GM10266 (cell line): ENCODE measurements around the gene FBN1.

Source experiments
- DNase-seq: peaks from one replicate; pipeline ENCODE4 v3.0.0; 2012; ENCODE audit errors: extremely low spot score
- TF ChIP-seq, protein P1 (sequence below): IDR thresholded peaks from 2 replicates; pipeline ENCODE4 v1.5.1; 2012; ENCODE audit warnings: mild to moderate bottlenecking, low read depth; ENCODE audit not compliant: control insufficient read depth, insufficient read depth; ENCODE audit errors: missing control alignments

Gene FBN1

DNA sequence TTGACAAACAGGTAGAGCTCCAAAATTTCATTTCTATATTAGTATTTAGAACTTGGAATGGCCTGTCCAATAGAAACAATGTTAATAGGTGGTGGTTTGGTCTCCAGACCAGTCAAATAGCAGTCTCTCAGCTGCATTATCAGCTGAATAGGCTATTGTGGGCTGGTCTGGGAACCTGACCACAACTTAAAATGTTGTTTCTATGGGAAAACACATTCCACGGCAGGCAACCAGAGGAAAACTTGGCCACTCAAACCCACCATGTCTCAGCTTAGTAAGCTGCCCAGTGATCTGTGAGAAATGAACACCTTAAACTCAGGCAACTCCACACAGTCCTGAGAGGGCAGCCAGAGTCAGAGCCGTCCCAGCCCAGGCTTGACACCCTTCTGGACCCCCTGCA lies 20.4 kb downstream of the FBN1 start:
- no peak for DNase-seq
- TF ChIP-seq, protein P1, sequence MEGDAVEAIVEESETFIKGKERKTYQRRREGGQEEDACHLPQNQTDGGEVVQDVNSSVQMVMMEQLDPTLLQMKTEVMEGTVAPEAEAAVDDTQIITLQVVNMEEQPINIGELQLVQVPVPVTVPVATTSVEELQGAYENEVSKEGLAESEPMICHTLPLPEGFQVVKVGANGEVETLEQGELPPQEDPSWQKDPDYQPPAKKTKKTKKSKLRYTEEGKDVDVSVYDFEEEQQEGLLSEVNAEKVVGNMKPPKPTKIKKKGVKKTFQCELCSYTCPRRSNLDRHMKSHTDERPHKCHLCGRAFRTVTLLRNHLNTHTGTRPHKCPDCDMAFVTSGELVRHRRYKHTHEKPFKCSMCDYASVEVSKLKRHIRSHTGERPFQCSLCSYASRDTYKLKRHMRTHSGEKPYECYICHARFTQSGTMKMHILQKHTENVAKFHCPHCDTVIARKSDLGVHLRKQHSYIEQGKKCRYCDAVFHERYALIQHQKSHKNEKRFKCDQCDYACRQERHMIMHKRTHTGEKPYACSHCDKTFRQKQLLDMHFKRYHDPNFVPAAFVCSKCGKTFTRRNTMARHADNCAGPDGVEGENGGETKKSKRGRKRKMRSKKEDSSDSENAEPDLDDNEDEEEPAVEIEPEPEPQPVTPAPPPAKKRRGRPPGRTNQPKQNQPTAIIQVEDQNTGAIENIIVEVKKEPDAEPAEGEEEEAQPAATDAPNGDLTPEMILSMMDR: no peak

DNA sequence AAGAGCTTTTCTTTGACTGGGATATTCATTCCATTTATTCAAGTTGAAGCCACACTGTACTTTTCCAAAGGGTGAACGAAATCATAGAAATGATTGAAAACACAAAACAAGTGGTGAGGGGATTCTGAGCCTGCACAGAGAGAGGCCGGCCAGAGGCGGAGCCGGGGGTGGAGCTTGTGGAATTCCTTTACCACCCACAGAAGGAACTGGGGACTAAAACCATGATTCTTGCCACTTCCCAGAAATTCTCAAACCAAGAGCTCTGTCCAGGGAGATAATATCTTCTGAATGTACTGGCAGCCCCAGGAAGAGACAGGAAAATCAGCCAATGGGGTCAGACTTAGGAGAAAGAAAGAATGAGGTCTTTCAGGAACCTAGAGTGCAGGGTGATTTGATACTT lies 20.8 kb downstream of the FBN1 start:
- DNase-seq: no peak
- TF ChIP-seq, protein P1: no peak

DNA sequence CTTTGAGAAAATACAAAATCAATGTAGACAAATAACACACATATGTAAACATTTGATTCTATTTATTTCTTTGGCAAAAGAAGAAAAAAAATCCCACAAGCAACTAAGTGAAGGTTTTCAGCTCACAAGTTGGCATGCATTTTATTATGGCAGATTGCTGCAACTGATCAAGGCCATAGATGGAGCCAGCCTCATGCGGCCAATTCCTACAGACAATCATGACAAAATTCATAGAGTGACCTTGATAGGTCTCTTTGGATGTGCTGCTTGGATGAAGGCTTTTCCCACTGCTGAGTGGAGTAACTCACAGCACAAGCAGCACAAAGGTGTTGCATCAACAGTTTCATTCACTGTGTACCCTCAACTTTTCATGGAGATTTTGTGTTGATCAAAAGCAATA lies 22.1 kb downstream of the FBN1 start:
- DNase-seq: no peak
- TF ChIP-seq, protein P1: no peak

DNA sequence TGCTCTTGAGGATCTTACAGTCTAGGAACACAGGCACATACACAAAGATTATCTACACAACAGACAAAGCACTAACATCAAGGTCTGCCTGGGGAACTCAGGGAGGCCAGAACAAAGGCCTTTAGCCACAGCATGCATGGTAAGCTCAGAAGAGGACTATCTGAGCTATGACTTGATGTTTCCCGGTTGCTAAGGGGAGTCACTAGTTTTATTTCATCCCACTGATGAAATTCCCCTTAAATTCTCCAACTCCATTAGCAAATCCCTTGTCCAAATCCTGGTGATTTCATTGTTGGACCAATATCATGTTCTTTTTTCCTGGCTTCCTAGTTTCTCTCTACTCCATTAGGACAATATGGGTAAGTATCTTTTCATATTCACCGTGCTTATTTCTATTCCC lies 23.3 kb downstream of the FBN1 start:
- no peak for DNase-seq
- TF ChIP-seq, protein P1: no peak

DNA sequence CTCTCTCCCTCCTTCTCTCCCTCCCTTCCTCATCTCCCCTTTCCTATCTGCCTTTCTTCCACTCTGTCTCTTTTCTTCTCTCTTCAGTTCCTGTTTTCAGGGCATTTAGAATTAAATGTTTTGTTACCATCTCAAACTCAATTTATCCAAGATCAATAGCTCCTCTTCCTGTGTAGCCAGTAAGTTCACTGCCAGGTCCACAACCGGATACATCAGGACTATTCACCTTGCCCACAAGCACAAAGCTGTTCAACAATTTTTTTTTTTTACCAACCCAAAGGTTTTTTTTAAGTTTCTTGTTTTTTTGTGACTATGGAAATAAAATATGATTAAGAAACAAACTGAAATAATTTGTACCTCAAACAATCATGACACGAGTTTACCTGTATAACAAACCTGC lies 26.1 kb downstream of the FBN1 start:
- TF ChIP-seq, protein P1: no peak
- DNase-seq: no peak

DNA sequence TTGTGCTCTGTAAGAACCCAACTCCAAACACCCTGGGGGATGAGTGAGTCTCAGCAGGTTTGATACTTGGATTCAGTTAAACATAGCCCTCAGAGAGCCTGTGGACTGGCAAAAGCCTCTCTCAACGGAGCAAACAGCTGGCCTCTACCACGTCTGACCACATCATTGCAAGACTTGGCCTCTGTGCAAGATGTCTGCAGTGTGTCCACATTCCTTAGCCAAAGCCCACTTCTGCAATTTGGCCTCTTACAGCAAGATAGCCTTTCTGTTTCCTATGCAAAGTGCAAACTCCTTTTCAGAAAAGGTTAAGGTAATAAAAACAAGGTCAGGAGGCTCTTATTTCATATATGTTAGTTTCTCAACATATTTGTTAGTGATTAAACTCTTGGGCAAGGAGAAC lies 27.9 kb downstream of the FBN1 start:
- no peak for DNase-seq
- TF ChIP-seq, protein P1: no peak

DNA sequence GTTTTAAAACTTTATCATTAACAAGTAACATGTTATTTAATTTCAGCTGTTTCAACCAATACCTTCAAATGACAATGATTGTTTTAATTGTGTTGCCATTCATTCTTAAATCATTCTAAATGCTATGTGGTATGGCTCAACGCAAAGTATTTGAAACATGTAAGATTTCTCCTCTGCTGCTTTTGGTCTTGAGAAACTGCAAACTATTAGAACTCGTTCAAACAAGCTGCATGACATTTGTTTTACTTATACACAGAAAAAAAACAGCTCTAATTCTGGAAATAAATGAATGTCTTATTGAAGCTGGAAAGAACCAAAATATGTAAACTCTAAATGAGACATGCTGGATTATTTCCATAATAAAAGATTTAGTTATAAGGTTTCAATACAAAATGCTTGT lies 29.3 kb downstream of the FBN1 start:
- TF ChIP-seq, protein P1: no peak
- DNase-seq: no peak
